ENCODE results near the gene ZNF407.

GRCh38 chr18:74784752-74785151 is 187.1 kb downstream of the ZNF407 start:
- TF ChIP-seq CTCF (IDR thresholded peaks at IDR 0.05 in 8 of 11, conservative IDR thresholded peaks at IDR 0.05 in 3 of 11) (no peak), POLR2A (IDR thresholded peaks at IDR 0.05) (no peak), POLR2AphosphoS5 (IDR thresholded peaks at IDR 0.05) (no peak)
